Heart right ventricle (tissue), 16 donors: ENCODE results near the gene SPDYE3. TPM values are rescaled to one million over a fixed set of nuclear protein-coding genes. Genes with fewer than 3 reads are reported as not detected.

Source experiments
- ATAC-seq, 8 donors: fragments of 200-7000 bp; cut with Tn5 transposase; one replicate each; pipeline ENCODE4 v1.9.1; 2020; ENCODE audit warnings: mild to moderate bottlenecking in 8 of 8, moderate library complexity in 8 of 8, moderate number of reproducible peaks in 1 of 8
- DNase-seq, 2 donors: peaks; one replicate each; pipeline ENCODE4 v3.0.0-alpha.2; 2020
- H3K27ac ChIP-seq, 10 donors: fragments of 200-600 bp; sonication (generic) in 2 of 10; one replicate each; pipeline versions ENCODE4 v1.5.0 to v1.8.0; 2020 to 2022; ENCODE audit warnings: mild to moderate bottlenecking in 3 of 10
- H3K27me3 ChIP-seq, 7 donors: fragments of 200-600 bp; one replicate each; pipeline ENCODE4 v1.8.0; 2021 to 2022; ENCODE audit warnings: mild to moderate bottlenecking in 2 of 7
- H3K36me3 ChIP-seq, 9 donors: fragments of 200-600 bp; sonication (generic) in 1 of 9; one replicate each; pipeline versions ENCODE4 v1.5.0 to v1.8.0; 2020 to 2022; ENCODE audit warnings: mild to moderate bottlenecking in 2 of 9
- H3K4me1 ChIP-seq, 9 donors: fragments of 200-600 bp; sonication (generic) in 1 of 9; one replicate each; pipeline versions ENCODE4 v1.5.0 to v1.8.0; 2020 to 2022; ENCODE audit warnings: mild to moderate bottlenecking in 4 of 9
- H3K4me3 ChIP-seq, 10 donors: fragments of 200-600 bp; sonication (generic) in 2 of 10; one replicate each; pipeline versions ENCODE4 v1.5.0 to v1.8.0; 2020 to 2022; ENCODE audit warnings: mild to moderate bottlenecking in 7 of 10, moderate library complexity in 2 of 10
- H3K9me3 ChIP-seq, 11 donors: fragments of 200-600 bp in 10 of 11; sonication (generic) in 2 of 11; one replicate each; pipeline versions ENCODE4 v1.5.0 to v1.8.0; 2013 to 2022; ENCODE audit warnings: mild to moderate bottlenecking in 2 of 11, control low read depth in 1 of 11, moderate library complexity in 1 of 11
- CTCF ChIP-seq, 9 donors: fragments of 200-600 bp; sonication (generic) in 2 of 9; IDR thresholded peaks; one replicate each; pipeline versions ENCODE4 v1.5.0 to v1.8.0; 2021 to 2022; ENCODE audit warnings: antibody characterized with exemption in 9 of 9, mild to moderate bottlenecking in 5 of 9, moderate library complexity in 1 of 9
- WGBS, 2 donors: extraction: QIAGEN DNeasy Blood & Tissue Kit; methylation state at CpG; one replicate each; pipeline ENCODE4 v1.1.7; 2013; ENCODE audit warnings: inconsistent platforms in 1 of 2; 5-methylcytosine and 5-hydroxymethylcytosine counted together
- intact Hi-C, 10 donors: fragments of 100-400 bp; cut with DNase I; formaldehyde crosslinking; loops; one replicate each; pipeline versions ENCODE4 v1.11.1 to v1.14.2; 2022
- polyA plus RNA-seq, 2 donors: library from polyadenylated mRNA; stranded (reverse); fragments of 200-250 nt; gene quantifications; one replicate each; pipeline ENCODE4 v1.2.3, GENCODE V29; 2013
- total RNA-seq, 10 donors: library from RNA; stranded (reverse); fragmentation: NEBNext Ultra II Directional in 3 of 10; extraction: Animal tissue kit (Norgen Biotek cat#: 25700) in 3 of 10; gene quantifications; one replicate each; pipeline versions ENCODE4 v1.2.1 to v1.2.4, GENCODE V29; 2021 to 2023
- donor health status: Arrhythmogenic right ventricular cardiomyopathy.
- donor health status: ischemic (EF 13 %, LVEDD 7.1; RV severe dilation, severe dysfunction).
- donor health status: healthy with polysubstance abuse.
- donor health status: DM: no; HTN: yes; CAD: no.
- donor health status: DM: no; HTN: no; CAD: no.
- donor health status: ischemic (EF 25% LVEDD 6.9; RV normal size, moderate dysfunction).
- donor health status: ischemic (EF 25% LVEDD 5.7; RV mildly dilated, moderate dysfunction).
- donor health status: healthy.
- donor health status: DM: yes; HTN: yes; CAD: no.
- donor health status: Ischemic cardiomyopathy.
- donor health status: ischemic (EF 35%, LVEDD 5.7; RV mildly dilated, moderate dysfunction).
- donor health status: nonischemic (EF 11% LVEDD 7.7; RV severe dilation, severe dysfunction).
- donor health status: DM: yes; HTN: yes; CAD: no.
- donor health status: PGD.
- donor health status: ischemic (EF 29% LVEDD 5.4; RV normal size, mild dysfunction).
- donor health status: nonischemic (EF 23%, LVEDD 6.1; RV moderate dilation, normal function).

SPDYE3 gene
- total and polyA plus RNA-seq, 12 donors, result 0.04 to 0.15 TPM; not detected in 10

- Histone ChIP-seq H3K9me3 (no peaks in the 10 kb centered on the region), H3K4me3 (no peak overlapping the region), H3K36me3 (peaks cover 0 to 34% (median 0%) of the 10 kb centered on the region in 9 donors), H3K27ac (peak overlapping the region in 5 of 10 donors; percentile 11 to 95 (median 56)), H3K27me3 (no peaks in the 10 kb centered on the region), H3K4me1 (peaks cover 0 to 78% (median 0%) of the 10 kb centered on the region in 9 donors)
- no peak for DNase-seq
- intact Hi-C loops, result no loop called here
- ATAC-seq, result no peak
- no peak for TF ChIP-seq CTCF (IDR thresholded peaks at IDR 0.05)
- WGBS, 2 donors, result 37 to 47% methylated on average over 4 of the region's 4 CpGs
Measured at GRCh38 chr7:100370303-100370702, 62.8 kb downstream of the SPDYE3 start.

- intact Hi-C loops, result no loop called here
- peak overlapping the region in 1 of 10 donors; percentile 95 for H3K27ac ChIP-seq
- no peaks in the 10 kb centered on the region for H3K9me3 ChIP-seq
- TF ChIP-seq CTCF (IDR thresholded peaks at IDR 0.05), result no peak
- H3K4me1 ChIP-seq, result peaks cover 0 to 78% (median 0%) of the 10 kb centered on the region in 9 donors
- 77 to 93% methylated on average over 6 of the region's 6 CpGs for WGBS, 2 donors
- no peak overlapping the region for H3K4me3 ChIP-seq
- H3K27me3 ChIP-seq, result no peaks in the 10 kb centered on the region
- no peak for DNase-seq
- peaks cover 0 to 29% (median 0%) of the 10 kb centered on the region in 9 donors for H3K36me3 ChIP-seq
- ATAC-seq, result no peak
Measured at GRCh38 chr7:100370746-100371145, 63.2 kb downstream of the SPDYE3 start.

- 78 to 82% methylated on average over 7 of the region's 7 CpGs for WGBS, 2 donors
- Histone ChIP-seq H3K27me3 (no peaks in the 10 kb centered on the region), H3K36me3 (peaks cover 0 to 23% (median 0%) of the 10 kb centered on the region in 9 donors), H3K4me3 (no peak overlapping the region), H3K9me3 (no peaks in the 10 kb centered on the region), H3K27ac (peak overlapping the region in 4 of 10 donors; percentile 48 to 95 (median 66)), H3K4me1 (peaks cover 0 to 72% (median 0%) of the 10 kb centered on the region in 9 donors)
- intact Hi-C loops, result no loop called here
- ATAC-seq (no peak), DNase-seq (no peak)
- no peak for TF ChIP-seq CTCF (IDR thresholded peaks at IDR 0.05)
Measured at GRCh38 chr7:100371561-100372171, 64.2 kb downstream of the SPDYE3 start.

Other genes starting within 250 kb of the SPDYE3 start
- gene ZNF3, start 226.0 kb upstream of the SPDYE3 start, total RNA-seq, result 10 to 100 TPM; 14.1 to 17.8 (median 15.3) TPM
- 10 to 100 TPM in 1 of 2 donors, 1 to 10 TPM in 1; 9.0 to 17.7 TPM for gene ZNF3, start 226.0 kb upstream of the SPDYE3 start, polyA plus RNA-seq
- 100 to 1,000 TPM; 106 to 130 (median 113) TPM for gene COPS6, start 218.7 kb upstream of the SPDYE3 start, total RNA-seq
- gene COPS6, start 218.7 kb upstream of the SPDYE3 start, polyA plus RNA-seq, result 100 to 1,000 TPM; 121 to 135 TPM
- 10 to 100 TPM; 11.6 to 30.4 (median 15.5) TPM for gene MCM7, start 206.3 kb upstream of the SPDYE3 start, total RNA-seq
- gene MCM7, start 206.3 kb upstream of the SPDYE3 start, polyA plus RNA-seq, result 10 to 100 TPM; 22.7 to 25.1 TPM
- gene AP4M1, start 206.1 kb upstream of the SPDYE3 start, total RNA-seq, result 10 to 100 TPM in 9 of 10 donors, 1 to 10 TPM in 1; 8.4 to 14.4 (median 11.0) TPM
- gene AP4M1, start 206.1 kb upstream of the SPDYE3 start, polyA plus RNA-seq, result 10 to 100 TPM; 15.9 to 20.6 TPM
- 10 to 100 TPM; 28.0 to 43.3 (median 31.0) TPM for gene TAF6, start 188.3 kb upstream of the SPDYE3 start, total RNA-seq
- gene TAF6, start 188.3 kb upstream of the SPDYE3 start, polyA plus RNA-seq, result 10 to 100 TPM; 23.5 to 33.6 TPM
- 10 to 100 TPM in 1 of 10 donors, 1 to 10 TPM in 9; 4.9 to 10.8 (median 6.6) TPM for gene CNPY4, start 188.1 kb upstream of the SPDYE3 start, total RNA-seq
- 10 to 100 TPM; 11.7 to 13.7 TPM for gene CNPY4, start 188.1 kb upstream of the SPDYE3 start, polyA plus RNA-seq
- gene MBLAC1, start 180.7 kb upstream of the SPDYE3 start, total RNA-seq, result 1 to 10 TPM; 1.2 to 3.5 (median 2.0) TPM
- 1 to 10 TPM; 2.6 to 2.9 TPM for gene MBLAC1, start 180.7 kb upstream of the SPDYE3 start, polyA plus RNA-seq
- 100 to 1,000 TPM in 1 of 10 donors, 10 to 100 TPM in 9; 72.3 to 102 (median 88.5) TPM for gene LAMTOR4, start 158.8 kb upstream of the SPDYE3 start, total RNA-seq
- 100 to 1,000 TPM; 147 to 210 TPM for gene LAMTOR4, start 158.8 kb upstream of the SPDYE3 start, polyA plus RNA-seq
- gene TRAPPC14, start 149.0 kb upstream of the SPDYE3 start, total RNA-seq, result 10 to 100 TPM in 1 of 10 donors, 1 to 10 TPM in 9; 3.9 to 10.8 (median 7.6) TPM
- 10 to 100 TPM in 1 of 2 donors, 1 to 10 TPM in 1; 7.8 to 17.5 TPM for gene TRAPPC14, start 149.0 kb upstream of the SPDYE3 start, polyA plus RNA-seq
- gene GAL3ST4, start 139.1 kb upstream of the SPDYE3 start, total RNA-seq, result 1 to 10 TPM in 9 of 10 donors, under 1 TPM in 1; 1.00 to 3.1 (median 1.5) TPM
- gene GAL3ST4, start 139.1 kb upstream of the SPDYE3 start, polyA plus RNA-seq, result 1 to 10 TPM; 1.1 to 1.6 TPM
- 1 to 10 TPM in 1 of 10 donors, under 1 TPM in 7, not detected in 2; 0.11 to 1.1 (median 0.50) TPM for gene GPC2, start 130.3 kb upstream of the SPDYE3 start, total RNA-seq
- gene GPC2, start 130.3 kb upstream of the SPDYE3 start, polyA plus RNA-seq, result under 1 TPM; 0.51 TPM
- 1 to 10 TPM in 3 of 10 donors, under 1 TPM in 6, not detected in 1; 0.32 to 1.5 (median 0.47) TPM for gene STAG3, start 129.8 kb upstream of the SPDYE3 start, total RNA-seq
- gene STAG3, start 129.8 kb upstream of the SPDYE3 start, polyA plus RNA-seq, result under 1 TPM; 0.13 to 0.66 TPM
- 1 to 10 TPM in 1 of 10 donors, not detected in 9; 2.1 TPM for gene PVRIG, start 87.8 kb upstream of the SPDYE3 start, total RNA-seq
- under 1 TPM; 0.22 to 0.59 TPM for gene PVRIG, start 87.8 kb upstream of the SPDYE3 start, polyA plus RNA-seq
- gene PILRB, start 50.4 kb downstream of the SPDYE3 start, total RNA-seq, result 10 to 100 TPM in 6 of 10 donors, 1 to 10 TPM in 4; 7.3 to 15.5 (median 10.5) TPM
- gene PILRB, start 50.4 kb downstream of the SPDYE3 start, polyA plus RNA-seq, result 10 to 100 TPM; 14.5 to 69.1 TPM
- gene PILRA, start 65.8 kb downstream of the SPDYE3 start, total RNA-seq, result 10 to 100 TPM in 1 of 10 donors, 1 to 10 TPM in 9; 1.1 to 12.4 (median 2.5) TPM
- 1 to 10 TPM; 2.9 to 4.2 TPM for gene PILRA, start 65.8 kb downstream of the SPDYE3 start, polyA plus RNA-seq
- 1 to 10 TPM; 3.3 to 5.5 (median 4.0) TPM for gene ZCWPW1, start 121.0 kb downstream of the SPDYE3 start, total RNA-seq
- gene ZCWPW1, start 121.0 kb downstream of the SPDYE3 start, polyA plus RNA-seq, result 1 to 10 TPM; 7.2 to 7.5 TPM
- gene MEPCE, start 122.1 kb downstream of the SPDYE3 start, total RNA-seq, result 10 to 100 TPM; 17.2 to 27.7 (median 23.0) TPM
- 10 to 100 TPM; 15.1 to 18.7 TPM for gene MEPCE, start 122.1 kb downstream of the SPDYE3 start, polyA plus RNA-seq
- gene PPP1R35, start 128.8 kb downstream of the SPDYE3 start, total RNA-seq, result 10 to 100 TPM in 7 of 10 donors, 1 to 10 TPM in 3; 7.5 to 18.2 (median 11.3) TPM
- gene PPP1R35, start 128.8 kb downstream of the SPDYE3 start, polyA plus RNA-seq, result 10 to 100 TPM; 30.3 to 60.4 TPM
- 1 to 10 TPM in 2 of 10 donors, under 1 TPM in 4, not detected in 4; 0.28 to 1.1 (median 0.54) TPM for gene SPACDR, start 156.6 kb downstream of the SPDYE3 start, total RNA-seq
- gene SPACDR, start 156.6 kb downstream of the SPDYE3 start, polyA plus RNA-seq, result 1 to 10 TPM in 1 of 2 donors, under 1 TPM in 1; 0.93 to 1.3 TPM
- gene TSC22D4, start 171.5 kb downstream of the SPDYE3 start, total RNA-seq, result 10 to 100 TPM; 36.0 to 72.3 (median 46.7) TPM
- 10 to 100 TPM; 46.0 to 53.7 TPM for gene TSC22D4, start 171.5 kb downstream of the SPDYE3 start, polyA plus RNA-seq
- gene NYAP1, start 176.2 kb downstream of the SPDYE3 start, total RNA-seq, result under 1 TPM; 0.10 to 0.86 (median 0.30) TPM
- gene NYAP1, start 176.2 kb downstream of the SPDYE3 start, polyA plus RNA-seq, result under 1 TPM; 0.30 to 0.59 TPM
- 10 to 100 TPM; 20.7 to 35.8 (median 28.4) TPM for gene AGFG2, start 231.5 kb downstream of the SPDYE3 start, total RNA-seq
- gene AGFG2, start 231.5 kb downstream of the SPDYE3 start, polyA plus RNA-seq, result 10 to 100 TPM in 1 of 2 donors, 1 to 10 TPM in 1; 9.9 to 24.0 TPM